HEK293 (cell line): Measurements from ENCODE around the gene FUT3.
A peak's percentile ranks its signal among the peaks of the same experiment; 100 is the strongest.
"Not testable (repeated sequence)": the region's sequence is repeated elsewhere in the genome, so short reads cannot be mapped to it uniquely, and the experiment has no call there.

ENCODE experiments used
- CTCF ChIA-PET: fragments of 350-600 bp; formaldehyde crosslinking; extraction: SDS; loops from one replicate; lab custom pipeline; 2021; ENCODE audit warnings: antibody characterized with exemption; lab: Yijun Ruan, JAX
- POLR2A ChIA-PET: fragments of 300-600 bp; formaldehyde crosslinking; extraction: SDS; loops from one replicate; lab custom pipeline; 2020; ENCODE audit warnings: antibody characterized with exemption, inconsistent platforms; lab: Yijun Ruan, JAX
- H3K27ac ChIP-seq: fragments of 200-500 bp; sonication (Bioruptor generic); 2 replicates; pipeline ENCODE4 v1.5.1; 2014; ENCODE audit warnings: low read depth, low read length, control low read depth, inconsistent platforms; ENCODE audit errors: extremely low read depth
- H3K36me3 ChIP-seq, 2 experiments: fragments of 200-500 bp in 1 of 2; sonication (Bioruptor generic) in 1 of 2; 1 replicate in 1 of 2; 2 replicates in 1 of 2; pipeline ENCODE4 v1.5.1; 2014 to 2017; ENCODE audit warnings: inconsistent platforms in 2 of 2, low read length in 2 of 2; ENCODE audit not compliant: control insufficient read depth in 2 of 2, insufficient read depth in 1 of 2
- H3K4me1 ChIP-seq: fragments of 200-500 bp; sonication (Bioruptor generic); 2 replicates; pipeline ENCODE4 v1.5.1; 2014; ENCODE audit warnings: mild to moderate bottlenecking, low read length, inconsistent platforms; ENCODE audit not compliant: control insufficient read depth, insufficient read depth
- H3K4me3 ChIP-seq: 2 replicates; pipeline ENCODE4 v1.5.1; 2011; ENCODE audit warnings: low read depth, mild to moderate bottlenecking, control low read depth, low read length, moderate library complexity
- H3K9me3 ChIP-seq: fragments of 200-500 bp; sonication (Bioruptor generic); 2 replicates; pipeline ENCODE4 v1.5.1; 2014; ENCODE audit warnings: low read depth, low read length, inconsistent platforms; ENCODE audit not compliant: control insufficient read depth, insufficient read depth
- FEZF1 ChIP-seq: fragments of 450-650 bp; formaldehyde crosslinking; IDR thresholded peaks from 2 replicates; pipeline ENCODE4 v1.5.1; 2016; ENCODE audit warnings: missing biosample characterization, missing genetic modification characterization
- GLIS1 ChIP-seq: fragments of 450-650 bp; formaldehyde crosslinking; IDR thresholded peaks from 2 replicates; pipeline ENCODE4 v1.5.1; 2016; ENCODE audit warnings: missing biosample characterization, missing genetic modification characterization
- KLF17 ChIP-seq: fragments of 450-650 bp; formaldehyde crosslinking; IDR thresholded peaks from 2 replicates; pipeline ENCODE4 v1.5.1; 2016; ENCODE audit warnings: missing biosample characterization, missing genetic modification characterization
- OVOL3 ChIP-seq: fragments of 450-650 bp; formaldehyde crosslinking; IDR thresholded peaks from 2 replicates; pipeline ENCODE4 v1.5.1; 2016; ENCODE audit warnings: missing biosample characterization, missing genetic modification characterization
- SALL2 ChIP-seq: fragments of 450-650 bp; formaldehyde crosslinking; IDR thresholded peaks from 2 replicates; pipeline ENCODE4 v1.5.0; 2017; ENCODE audit warnings: missing biosample characterization, mild to moderate bottlenecking, missing genetic modification characterization, borderline replicate concordance
- SETDB1 ChIP-seq: IDR thresholded peaks from one replicate; pipeline ENCODE4 v1.6.1; 2017; ENCODE audit warnings: mild to moderate bottlenecking, low read length, moderate library complexity, mixed read lengths; ENCODE audit not compliant: insufficient read length
- YY1 ChIP-seq: fragments of 450-650 bp; formaldehyde crosslinking; IDR thresholded peaks from 2 replicates; pipeline ENCODE4 v1.5.1; 2018; ENCODE audit warnings: missing biosample characterization, missing genetic modification characterization
- ZFP3 ChIP-seq: fragments of 450-650 bp; formaldehyde crosslinking; IDR thresholded peaks from 2 replicates; pipeline ENCODE4 v1.5.1; 2016; ENCODE audit warnings: low read depth, missing biosample characterization, missing genetic modification characterization
- ZFP69B ChIP-seq: fragments of 450-650 bp; formaldehyde crosslinking; IDR thresholded peaks from 2 replicates; pipeline ENCODE4 v1.5.1; 2016; ENCODE audit warnings: missing biosample characterization, missing genetic modification characterization
- ZIC2 ChIP-seq: fragments of 450-650 bp; formaldehyde crosslinking; IDR thresholded peaks from 2 replicates; pipeline ENCODE4 v1.5.1; 2016; ENCODE audit warnings: missing biosample characterization, missing genetic modification characterization
- ZNF501 ChIP-seq: fragments of 450-650 bp; formaldehyde crosslinking; IDR thresholded peaks from 2 replicates; pipeline ENCODE4 v1.5.1; 2016; ENCODE audit warnings: missing biosample characterization, missing genetic modification characterization
- ZNF514 ChIP-seq: fragments of 450-650 bp; formaldehyde crosslinking; IDR thresholded peaks from 2 replicates; pipeline ENCODE4 v1.5.1; 2016; ENCODE audit warnings: missing biosample characterization, missing genetic modification characterization
- ZNF555 ChIP-seq: fragments of 450-650 bp; formaldehyde crosslinking; conservative IDR thresholded peaks from 2 replicates; pipeline ENCODE4 v1.5.1; 2017; ENCODE audit warnings: missing biosample characterization, mild to moderate bottlenecking, missing genetic modification characterization, inconsistent platforms
- ZNF658 ChIP-seq: fragments of 450-650 bp; formaldehyde crosslinking; IDR thresholded peaks from 2 replicates; pipeline ENCODE4; 2016; ENCODE audit warnings: missing biosample characterization, missing genetic modification characterization
- TF ChIP-seq, protein P1 (sequence below): fragments of 450-650 bp; formaldehyde crosslinking; IDR thresholded peaks from 2 replicates; pipeline ENCODE4 v1.5.1; 2016; ENCODE audit warnings: missing biosample characterization, missing genetic modification characterization, borderline replicate concordance

Gene FUT3

DNA sequence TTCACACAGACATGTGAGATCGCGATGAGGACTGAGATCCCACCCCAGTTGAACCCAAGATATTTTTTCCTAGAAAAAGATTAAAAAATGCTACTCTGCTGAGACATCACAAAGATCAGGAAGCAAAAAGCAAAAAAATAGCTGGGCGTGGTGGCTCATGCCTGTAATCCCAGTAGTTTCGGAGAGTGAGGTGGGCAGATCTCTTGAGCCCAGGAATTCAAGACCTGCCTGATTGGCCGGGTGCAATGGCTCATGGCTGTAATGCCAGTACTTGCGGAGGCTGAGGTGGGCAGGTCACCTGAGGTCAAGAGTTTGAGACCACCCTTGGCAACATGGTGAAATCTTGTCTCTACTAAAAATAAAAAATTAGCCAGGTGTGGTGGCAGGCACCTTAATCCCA, 1.1 kb downstream of the FUT3 start (continued):
- TF ChIP-seq OVOL3 (tag by site-specific recombination) (no peak), ZNF658 (tag by site-specific recombination) (no peak), ZNF514 (tag by site-specific recombination) (no peak), YY1 (tag by site-specific recombination) (no peak), FEZF1 (tag by site-specific recombination) (no peak), SALL2 (no peak), SETDB1 (no peak), ZFP69B (tag by site-specific recombination) (no peak)
- TF ChIP-seq, all 188 proteins: peak for 0

GRCh38 chr19:5848621-5849020, 2.6 kb downstream of the FUT3 start:
- POLR2A ChIA-PET = not testable (repeated sequence)
- 0 out of 2 replicates have a peak, but pooled peaks have one; percentile 51 for TF ChIP-seq KLF17 (tag by site-specific recombination)
- TF ChIP-seq, all 188 proteins: peak for 1; not testable (repeated sequence) for 187
- not testable (repeated sequence) for H3K36me3 ChIP-seq, H3K4me3 ChIP-seq, H3K4me1 ChIP-seq, H3K27ac ChIP-seq, H3K9me3 ChIP-seq
- CTCF ChIA-PET = interaction anchor here (2.1 kb wide), 1 partner anchor 45 kb away, joined by 9 read pairs; no protein-coding TSS in a partner anchor

GRCh38 chr19:5847846-5848245, 3.4 kb downstream of the FUT3 start:
- CTCF ChIA-PET, H3K4me3 ChIP-seq, H3K36me3 ChIP-seq, POLR2A ChIA-PET, H3K27ac ChIP-seq, H3K4me1 ChIP-seq, H3K9me3 ChIP-seq: not testable (repeated sequence)

- no peaks in the 10 kb centered on the region for H3K36me3 ChIP-seq
- H3K27ac ChIP-seq = no peak overlapping the region
- H3K9me3 ChIP-seq = no peaks in the 10 kb centered on the region
- ChIA-PET CTCF (interaction anchor here (0.6 kb wide), 1 partner anchor 130 kb away, joined by 3 read pairs; no protein-coding TSS in a partner anchor), POLR2A (no interaction called here)
- H3K4me3 ChIP-seq = no peak overlapping the region
- no peak for TF ChIP-seq ZNF555
- peak; percentile 92 for TF ChIP-seq ZFP3 (tag by site-specific recombination)
- no peaks in the 10 kb centered on the region for H3K4me1 ChIP-seq
These were observed 6.5 kb downstream of the FUT3 start for GRCh38 chr19:5844456-5845433.

DNA sequence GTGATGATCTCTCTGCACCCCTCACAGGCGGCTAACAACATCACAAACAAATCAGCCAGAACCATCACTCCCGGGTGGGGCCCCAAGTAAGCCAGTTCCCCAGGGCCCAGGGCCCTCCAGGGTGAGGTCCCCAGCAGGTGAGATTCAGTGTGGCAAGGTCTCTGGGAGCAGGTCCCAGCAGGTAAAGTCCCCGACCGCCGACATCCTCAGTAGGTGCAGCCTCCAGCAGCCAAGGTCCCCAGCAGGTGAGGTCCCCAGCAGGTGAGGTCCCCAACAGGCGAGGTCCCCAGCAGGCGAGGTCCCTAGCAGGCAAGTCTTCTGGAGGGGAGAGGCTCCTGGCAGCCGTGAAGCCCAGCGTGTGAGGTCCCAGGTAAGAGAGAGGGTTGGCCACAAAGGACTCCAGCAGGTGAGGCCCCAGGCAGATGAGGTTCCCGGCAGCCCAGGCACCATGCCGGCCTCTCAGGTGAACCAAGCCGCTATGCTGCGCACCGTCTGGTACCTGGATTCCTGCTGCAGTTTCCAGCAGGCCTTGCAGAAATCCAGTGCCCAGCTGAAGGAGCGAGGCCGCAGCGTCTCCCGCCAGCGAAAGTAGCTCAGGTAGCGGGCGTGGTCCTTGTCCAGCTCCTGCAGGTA, 7.8 kb downstream of the FUT3 start:
- H3K4me1 ChIP-seq = no peaks in the 10 kb centered on the region
- no peaks in the 10 kb centered on the region for H3K9me3 ChIP-seq
- H3K4me3 ChIP-seq = no peak overlapping the region
- ChIA-PET CTCF (no interaction called here), POLR2A (no interaction called here)
- no peak overlapping the region for H3K27ac ChIP-seq
- peak; percentile 65 for TF ChIP-seq GLIS1 (tag by site-specific recombination)
- TF ChIP-seq, protein P1, sequence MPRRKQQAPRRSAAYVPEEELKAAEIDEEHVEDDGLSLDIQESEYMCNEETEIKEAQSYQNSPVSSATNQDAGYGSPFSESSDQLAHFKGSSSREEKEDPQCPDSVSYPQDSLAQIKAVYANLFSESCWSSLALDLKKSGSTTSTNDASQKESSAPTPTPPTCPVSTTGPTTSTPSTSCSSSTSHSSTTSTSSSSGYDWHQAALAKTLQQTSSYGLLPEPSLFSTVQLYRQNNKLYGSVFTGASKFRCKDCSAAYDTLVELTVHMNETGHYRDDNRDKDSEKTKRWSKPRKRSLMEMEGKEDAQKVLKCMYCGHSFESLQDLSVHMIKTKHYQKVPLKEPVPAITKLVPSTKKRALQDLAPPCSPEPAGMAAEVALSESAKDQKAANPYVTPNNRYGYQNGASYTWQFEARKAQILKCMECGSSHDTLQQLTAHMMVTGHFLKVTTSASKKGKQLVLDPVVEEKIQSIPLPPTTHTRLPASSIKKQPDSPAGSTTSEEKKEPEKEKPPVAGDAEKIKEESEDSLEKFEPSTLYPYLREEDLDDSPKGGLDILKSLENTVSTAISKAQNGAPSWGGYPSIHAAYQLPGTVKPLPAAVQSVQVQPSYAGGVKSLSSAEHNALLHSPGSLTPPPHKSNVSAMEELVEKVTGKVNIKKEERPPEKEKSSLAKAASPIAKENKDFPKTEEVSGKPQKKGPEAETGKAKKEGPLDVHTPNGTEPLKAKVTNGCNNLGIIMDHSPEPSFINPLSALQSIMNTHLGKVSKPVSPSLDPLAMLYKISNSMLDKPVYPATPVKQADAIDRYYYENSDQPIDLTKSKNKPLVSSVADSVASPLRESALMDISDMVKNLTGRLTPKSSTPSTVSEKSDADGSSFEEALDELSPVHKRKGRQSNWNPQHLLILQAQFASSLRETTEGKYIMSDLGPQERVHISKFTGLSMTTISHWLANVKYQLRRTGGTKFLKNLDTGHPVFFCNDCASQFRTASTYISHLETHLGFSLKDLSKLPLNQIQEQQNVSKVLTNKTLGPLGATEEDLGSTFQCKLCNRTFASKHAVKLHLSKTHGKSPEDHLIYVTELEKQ (tag by site-specific recombination) = no peak
- no peak for TF ChIP-seq ZNF501 (tag by site-specific recombination)
- peak; percentile 83 for TF ChIP-seq ZIC2 (tag by site-specific recombination)
- TF ChIP-seq, all 188 proteins: peak for 2
- no peaks in the 10 kb centered on the region for H3K36me3 ChIP-seq
